ENCODE data around the gene TMEM86A. TPM values are rescaled to one million over a fixed set of nuclear protein-coding genes. Genes with fewer than 3 reads are reported as not detected.
"Not testable (repeated sequence)": the region's sequence is repeated elsewhere in the genome, so short reads cannot be mapped to it uniquely, and the experiment has no call there.

Gene TMEM86A, protein sequence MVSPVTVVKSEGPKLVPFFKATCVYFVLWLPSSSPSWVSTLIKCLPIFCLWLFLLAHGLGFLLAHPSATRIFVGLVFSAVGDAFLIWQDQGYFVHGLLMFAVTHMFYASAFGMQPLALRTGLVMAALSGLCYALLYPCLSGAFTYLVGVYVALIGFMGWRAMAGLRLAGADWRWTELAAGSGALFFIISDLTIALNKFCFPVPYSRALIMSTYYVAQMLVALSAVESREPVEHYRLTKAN
- total RNA-seq (ENCODE audit: low replicate concordance), result 0.27 and 9.6 TPM in 2 replicates

DNA sequence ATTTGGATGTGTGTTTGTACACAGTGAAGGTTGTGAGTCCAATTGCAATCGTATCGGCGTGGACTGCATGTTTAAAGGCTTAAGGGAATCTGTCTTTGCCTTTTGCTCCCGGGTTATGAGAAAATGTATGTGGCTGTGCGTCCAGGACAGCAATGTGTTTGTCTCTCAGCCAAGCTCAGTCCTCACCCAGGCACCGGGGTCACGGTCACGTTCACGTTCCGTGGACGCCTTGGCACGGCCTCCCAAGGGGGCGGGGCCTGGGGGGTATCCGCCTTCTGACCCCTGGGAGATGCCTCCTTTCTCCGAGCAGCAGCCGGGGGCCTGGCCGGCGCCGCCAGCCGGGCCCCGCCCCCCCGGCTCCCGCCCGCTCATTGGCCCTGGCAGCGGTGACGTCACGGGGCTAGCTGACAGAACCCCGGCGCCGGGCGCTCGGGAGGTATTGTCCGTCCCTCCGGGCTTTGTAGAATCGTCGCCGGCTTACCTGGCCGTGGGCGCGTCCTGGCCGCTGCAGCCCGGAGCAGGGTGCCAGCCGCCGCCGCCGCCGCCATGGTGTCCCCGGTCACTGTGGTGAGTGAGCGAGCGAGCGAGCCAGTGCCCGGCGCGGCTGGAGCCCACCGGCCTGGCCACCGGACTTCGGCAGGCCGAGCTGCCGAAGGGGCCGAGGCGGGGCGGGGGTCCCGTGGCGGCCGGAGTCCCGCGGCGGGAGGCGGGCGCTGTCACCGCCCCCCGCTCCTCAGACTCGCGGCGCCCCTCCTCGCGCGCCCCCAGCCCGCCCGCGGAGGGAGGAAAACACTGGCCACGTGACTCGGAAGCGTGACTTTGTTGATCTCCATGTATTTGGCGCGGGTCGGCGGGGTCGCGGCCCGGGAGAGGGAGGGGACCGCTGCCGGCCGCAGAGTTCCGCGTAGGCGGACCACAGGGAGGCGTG is at the start of gene TMEM86A:
Gene TMEM86A (plus strand): TSS at position 439 of the 928 bp plus-strand sequence. CDS start 108 bp downstream, at position 547.
- H3K4me3 ChIP-seq (ENCODE audit: low read depth, low read length), result peak within 1 kb of the TSS; percentile 67
- DNase-seq (ENCODE audit: low read depth), result peak; percentile 55
- TF ChIP-seq, protein P1, sequence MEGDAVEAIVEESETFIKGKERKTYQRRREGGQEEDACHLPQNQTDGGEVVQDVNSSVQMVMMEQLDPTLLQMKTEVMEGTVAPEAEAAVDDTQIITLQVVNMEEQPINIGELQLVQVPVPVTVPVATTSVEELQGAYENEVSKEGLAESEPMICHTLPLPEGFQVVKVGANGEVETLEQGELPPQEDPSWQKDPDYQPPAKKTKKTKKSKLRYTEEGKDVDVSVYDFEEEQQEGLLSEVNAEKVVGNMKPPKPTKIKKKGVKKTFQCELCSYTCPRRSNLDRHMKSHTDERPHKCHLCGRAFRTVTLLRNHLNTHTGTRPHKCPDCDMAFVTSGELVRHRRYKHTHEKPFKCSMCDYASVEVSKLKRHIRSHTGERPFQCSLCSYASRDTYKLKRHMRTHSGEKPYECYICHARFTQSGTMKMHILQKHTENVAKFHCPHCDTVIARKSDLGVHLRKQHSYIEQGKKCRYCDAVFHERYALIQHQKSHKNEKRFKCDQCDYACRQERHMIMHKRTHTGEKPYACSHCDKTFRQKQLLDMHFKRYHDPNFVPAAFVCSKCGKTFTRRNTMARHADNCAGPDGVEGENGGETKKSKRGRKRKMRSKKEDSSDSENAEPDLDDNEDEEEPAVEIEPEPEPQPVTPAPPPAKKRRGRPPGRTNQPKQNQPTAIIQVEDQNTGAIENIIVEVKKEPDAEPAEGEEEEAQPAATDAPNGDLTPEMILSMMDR (IDR thresholded peaks at IDR 0.05; ENCODE audit: insufficient read depth, low read length), result no peak

DNA sequence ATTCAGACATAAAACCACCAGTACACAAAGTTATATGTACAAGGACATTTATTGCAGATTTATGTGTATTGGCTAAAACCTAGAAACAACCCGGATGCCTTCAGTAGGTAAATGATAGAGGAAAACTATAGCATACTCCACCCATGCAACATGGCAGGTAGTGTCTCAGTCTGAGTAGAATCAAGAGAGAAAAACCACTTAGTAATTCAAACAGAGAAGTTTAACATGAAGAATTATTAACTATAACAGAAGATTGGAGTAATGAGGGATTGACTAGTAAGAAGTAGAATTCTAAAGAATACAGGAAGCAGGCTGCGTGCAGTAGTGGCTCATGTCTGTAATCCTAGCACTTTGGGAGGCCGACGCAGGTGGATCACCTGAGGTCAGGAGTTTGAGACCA is 48.2 kb upstream of the TMEM86A start:
- TF ChIP-seq, protein P1 (IDR thresholded peaks at IDR 0.05; ENCODE audit: insufficient read depth, low read length), result no peak
- H3K4me3 ChIP-seq (ENCODE audit: low read depth, low read length), result no peak overlapping the region
- DNase-seq (ENCODE audit: low read depth), result no peak

DNA sequence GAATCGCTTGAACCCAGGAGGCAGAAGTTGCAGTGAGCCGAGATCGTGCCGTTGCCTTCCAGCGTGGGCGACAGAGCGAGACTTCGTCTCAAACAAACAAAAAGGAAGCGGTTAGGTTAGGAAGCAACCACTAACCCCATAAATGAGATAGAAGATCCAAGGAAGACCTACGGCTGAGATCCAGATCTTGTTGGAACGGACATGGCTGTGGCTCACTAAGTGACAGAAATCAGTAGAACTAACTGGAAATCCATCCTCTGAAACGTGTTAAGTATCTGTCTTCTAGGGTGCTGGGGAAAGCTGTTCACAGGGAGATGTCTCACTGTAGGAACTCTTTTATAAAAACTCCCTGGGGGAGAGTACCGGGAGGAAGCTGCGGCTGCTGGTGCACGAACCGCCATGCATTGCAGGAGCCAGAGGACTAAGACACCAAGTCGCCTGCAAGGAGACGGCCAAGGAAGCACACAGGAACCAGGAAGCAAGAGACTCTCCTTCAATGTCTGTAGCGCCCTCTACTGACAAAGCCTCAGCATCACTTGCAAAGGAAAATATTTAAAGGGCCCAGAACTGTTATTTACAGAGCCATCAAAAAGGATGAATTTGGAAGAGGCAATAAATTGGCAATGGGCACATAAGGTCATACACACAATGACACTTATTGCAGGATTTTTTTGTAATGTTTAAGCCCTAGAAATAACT is 47.6 kb upstream of the TMEM86A start:
- H3K4me3 ChIP-seq (ENCODE audit: low read depth, low read length), result no peak overlapping the region
- TF ChIP-seq, protein P1 (IDR thresholded peaks at IDR 0.05; ENCODE audit: insufficient read depth, low read length), result peak; percentile 81
- peak; percentile 83 for DNase-seq (ENCODE audit: low read depth)

DNA sequence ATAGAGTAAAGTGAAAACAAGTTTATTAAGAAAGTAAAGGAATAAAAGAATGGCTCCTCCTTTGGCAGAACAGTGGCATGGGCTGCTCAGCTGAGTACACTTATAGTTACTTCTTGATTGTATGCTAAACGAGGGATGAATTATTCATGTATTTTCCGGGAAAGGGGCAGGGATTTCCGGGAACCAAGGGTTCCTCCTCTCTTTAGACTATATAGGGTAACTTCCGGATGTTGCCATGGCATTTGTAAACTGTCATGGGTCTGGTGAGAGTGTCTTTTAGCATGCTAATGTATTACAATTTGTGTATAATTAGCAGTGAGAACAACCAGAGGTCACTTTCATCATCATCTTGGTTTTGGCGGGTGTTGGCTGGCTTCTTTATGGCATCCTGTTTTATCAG is 40.9 kb upstream of the TMEM86A start:
- TF ChIP-seq, protein P1 (IDR thresholded peaks at IDR 0.05; ENCODE audit: insufficient read depth, low read length), result no peak
- no peak overlapping the region for H3K4me3 ChIP-seq (ENCODE audit: low read depth, low read length)
- DNase-seq (ENCODE audit: low read depth), result no peak

DNA sequence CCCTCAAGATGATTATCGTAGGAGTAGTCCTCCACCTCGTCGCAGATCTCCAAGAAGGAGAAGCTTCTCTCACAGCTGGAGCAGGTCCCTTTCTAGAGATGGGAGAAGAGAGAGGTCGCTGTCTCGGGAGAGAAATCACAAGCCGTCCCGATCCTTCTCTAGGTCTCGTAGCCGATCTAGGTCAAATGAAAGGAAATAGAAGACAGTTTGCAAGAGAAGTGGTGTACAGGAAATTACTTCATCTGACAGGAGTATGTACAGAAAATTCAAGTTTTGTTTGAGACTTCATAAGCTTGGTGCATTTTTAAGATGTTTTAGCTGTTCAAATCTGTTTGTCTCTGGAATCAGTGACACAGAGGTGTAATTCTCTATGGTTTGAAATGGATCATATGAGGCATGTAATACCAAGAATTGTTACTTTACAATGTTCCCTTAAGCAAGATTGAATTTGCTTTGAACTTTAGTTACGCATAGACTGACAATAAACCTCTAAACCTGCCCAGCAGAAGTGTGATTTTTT is 33.2 kb upstream of the TMEM86A start:
- DNase-seq (ENCODE audit: low read depth); H3K4me3 ChIP-seq (ENCODE audit: low read depth, low read length): not testable (repeated sequence)

DNA sequence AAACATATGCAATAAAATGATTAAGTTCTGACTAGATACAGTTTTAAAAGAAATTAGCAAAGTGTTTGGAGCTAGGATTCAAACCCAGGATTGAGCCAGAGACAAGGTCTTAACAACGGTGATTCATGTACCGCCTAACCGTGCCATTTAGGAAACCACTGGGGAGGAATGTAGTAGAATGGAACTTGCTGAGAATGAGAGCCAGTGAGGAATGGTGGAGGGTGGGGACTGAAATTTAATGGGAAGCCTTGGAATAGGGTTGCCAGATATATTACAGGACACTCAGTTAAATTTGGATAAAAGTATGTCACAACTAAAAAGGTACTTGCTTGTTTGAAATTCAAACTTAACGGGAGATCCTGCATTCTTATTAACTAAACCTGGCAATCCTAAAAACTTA is 30.4 kb upstream of the TMEM86A start:
- TF ChIP-seq, protein P1 (IDR thresholded peaks at IDR 0.05; ENCODE audit: insufficient read depth, low read length), result no peak
- DNase-seq (ENCODE audit: low read depth), result no peak
- no peak overlapping the region for H3K4me3 ChIP-seq (ENCODE audit: low read depth, low read length)

All from fibroblast of the aortic adventitia (primary cell).